Upper lobe of right lung (tissue), 1 donor: Measurements from ENCODE around the gene IBA57. TPM values are rescaled to one million over a fixed set of nuclear protein-coding genes. Genes with fewer than 3 reads are reported as not detected.
A peak's percentile ranks its signal among the peaks of the same experiment; 100 is the strongest.

Source experiments
- ATAC-seq: fragments of 200-7000 bp; cut with Tn5 transposase; one replicate; pipeline ENCODE4 v1.9.1; 2020; ENCODE audit warnings: mild to moderate bottlenecking, moderate library complexity
- DNase-seq: peaks from one replicate; pipeline ENCODE4 v3.0.0-alpha.2; 2020
- H3K27ac ChIP-seq: fragments of 200-600 bp; one replicate; pipeline ENCODE4 v1.8.0; 2022
- H3K27me3 ChIP-seq: fragments of 200-600 bp; one replicate; pipeline ENCODE4 v1.8.0; 2022; ENCODE audit warnings: mild to moderate bottlenecking
- H3K36me3 ChIP-seq: fragments of 200-600 bp; one replicate; pipeline ENCODE4 v1.8.0; 2022
- H3K4me1 ChIP-seq: fragments of 200-600 bp; one replicate; pipeline ENCODE4 v1.8.0; 2022
- H3K4me3 ChIP-seq: fragments of 200-600 bp; one replicate; pipeline ENCODE4 v1.8.0; 2022; ENCODE audit warnings: mild to moderate bottlenecking
- H3K9me3 ChIP-seq: fragments of 200-600 bp; one replicate; pipeline ENCODE4 v1.8.0; 2022
- CTCF ChIP-seq: fragments of 200-600 bp; IDR thresholded peaks from one replicate; pipeline ENCODE4 v1.8.0; 2022; ENCODE audit warnings: antibody characterized with exemption
- intact Hi-C: fragments of 100-400 bp; cut with DNase I; formaldehyde crosslinking; loops from one replicate; pipeline ENCODE4 v1.11.0; 2022
- total RNA-seq: library from RNA; stranded (reverse); fragmentation: NEBNext Ultra II Directional; extraction: Animal tissue kit (Norgen Biotek cat#: 25700); gene quantifications from one replicate; pipeline ENCODE4 v1.2.1, GENCODE V29; 2021
- donor health status: DM: no; HTN: yes; CAD: no; lungs with severe emphysema.

The IBA57 gene
- total RNA-seq, 1 donor from 2014 or later = 13.0 TPM

- intact Hi-C loops = no loop called here
These were observed 12.7 kb upstream of the IBA57 start for GRCh38 chr1:228152918-228153258.

GRCh38 chr1:228154021-228154669 is 11.5 kb upstream of the IBA57 start:
- ATAC-seq = no peak
- H3K36me3 ChIP-seq = no peaks in the 10 kb centered on the region
- intact Hi-C loops = no loop called here
- no peaks in the 10 kb centered on the region for H3K9me3 ChIP-seq
- DNase-seq = no peak
- H3K27ac ChIP-seq = no peak overlapping the region
- peaks cover 28% of the 10 kb centered on the region for H3K4me1 ChIP-seq
- H3K4me3 ChIP-seq = no peak overlapping the region
- no peak for TF ChIP-seq CTCF
- H3K27me3 ChIP-seq = no peaks in the 10 kb centered on the region

More at GRCh38 chr1:228152918-228153258, 12.7 kb upstream of the IBA57 start:
- peaks cover 9% of the 10 kb centered on the region for H3K36me3 ChIP-seq
- no peak for TF ChIP-seq CTCF
- ATAC-seq (no peak), DNase-seq (peak; percentile 35)
- no peak overlapping the region for H3K4me3 ChIP-seq
- no peak overlapping the region for H3K27ac ChIP-seq
- peaks cover 39% of the 10 kb centered on the region for H3K4me1 ChIP-seq
- H3K9me3 ChIP-seq = no peaks in the 10 kb centered on the region
- H3K27me3 ChIP-seq = no peaks in the 10 kb centered on the region

DNA sequence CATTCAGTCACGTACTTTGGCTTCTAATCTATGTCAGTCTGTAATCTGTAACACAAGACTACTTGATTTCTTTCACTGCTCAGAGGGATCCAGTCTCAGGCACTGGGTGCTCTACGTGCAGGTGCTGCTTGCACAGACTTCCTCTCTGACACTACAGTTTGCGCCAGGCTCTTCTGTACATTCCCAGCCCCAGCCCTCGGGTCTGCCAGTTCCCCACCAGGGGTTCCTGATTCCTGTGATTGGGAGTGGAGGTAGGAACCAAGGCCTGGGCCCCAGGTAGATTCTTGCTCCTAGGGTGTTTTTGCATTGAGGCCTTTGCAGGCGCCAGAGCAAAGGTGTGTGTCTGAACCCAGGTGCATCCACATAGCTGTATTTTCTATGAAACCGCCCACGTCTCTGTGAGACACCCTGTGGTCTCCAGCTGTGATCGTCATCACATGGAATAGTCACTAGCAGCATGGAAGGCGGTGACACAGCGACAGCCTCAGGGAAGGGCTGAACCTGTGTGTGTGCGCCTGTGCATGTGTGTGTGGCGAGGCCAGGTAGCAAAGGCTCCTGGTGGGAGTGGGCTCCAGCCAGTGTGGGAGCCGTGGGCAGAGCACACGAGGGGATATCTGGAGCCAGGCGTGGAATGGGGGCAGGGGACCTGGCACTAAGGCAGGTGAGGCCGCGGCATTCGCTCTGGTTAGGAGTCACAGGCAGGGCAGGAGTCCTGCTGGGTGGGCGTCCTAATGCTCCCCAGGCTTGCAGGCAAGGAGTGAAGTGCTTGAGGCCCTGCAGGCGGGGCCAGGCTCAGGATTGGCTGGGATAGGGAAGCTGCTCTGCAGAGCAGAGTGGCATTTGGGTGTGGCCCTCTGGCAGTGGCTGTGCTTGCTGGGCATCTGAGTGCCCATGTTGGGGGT is 10.7 kb upstream of the IBA57 start:
- no peak for TF ChIP-seq CTCF
- H3K36me3 ChIP-seq = no peaks in the 10 kb centered on the region
- intact Hi-C loops = no loop called here
- no peaks in the 10 kb centered on the region for H3K27me3 ChIP-seq
- peak; percentile 39 for ATAC-seq
- peak; percentile 66 for DNase-seq
- H3K4me3 ChIP-seq = no peak overlapping the region
- no peaks in the 10 kb centered on the region for H3K9me3 ChIP-seq
- H3K4me1 ChIP-seq = peaks cover 21% of the 10 kb centered on the region
- no peak overlapping the region for H3K27ac ChIP-seq

DNA sequence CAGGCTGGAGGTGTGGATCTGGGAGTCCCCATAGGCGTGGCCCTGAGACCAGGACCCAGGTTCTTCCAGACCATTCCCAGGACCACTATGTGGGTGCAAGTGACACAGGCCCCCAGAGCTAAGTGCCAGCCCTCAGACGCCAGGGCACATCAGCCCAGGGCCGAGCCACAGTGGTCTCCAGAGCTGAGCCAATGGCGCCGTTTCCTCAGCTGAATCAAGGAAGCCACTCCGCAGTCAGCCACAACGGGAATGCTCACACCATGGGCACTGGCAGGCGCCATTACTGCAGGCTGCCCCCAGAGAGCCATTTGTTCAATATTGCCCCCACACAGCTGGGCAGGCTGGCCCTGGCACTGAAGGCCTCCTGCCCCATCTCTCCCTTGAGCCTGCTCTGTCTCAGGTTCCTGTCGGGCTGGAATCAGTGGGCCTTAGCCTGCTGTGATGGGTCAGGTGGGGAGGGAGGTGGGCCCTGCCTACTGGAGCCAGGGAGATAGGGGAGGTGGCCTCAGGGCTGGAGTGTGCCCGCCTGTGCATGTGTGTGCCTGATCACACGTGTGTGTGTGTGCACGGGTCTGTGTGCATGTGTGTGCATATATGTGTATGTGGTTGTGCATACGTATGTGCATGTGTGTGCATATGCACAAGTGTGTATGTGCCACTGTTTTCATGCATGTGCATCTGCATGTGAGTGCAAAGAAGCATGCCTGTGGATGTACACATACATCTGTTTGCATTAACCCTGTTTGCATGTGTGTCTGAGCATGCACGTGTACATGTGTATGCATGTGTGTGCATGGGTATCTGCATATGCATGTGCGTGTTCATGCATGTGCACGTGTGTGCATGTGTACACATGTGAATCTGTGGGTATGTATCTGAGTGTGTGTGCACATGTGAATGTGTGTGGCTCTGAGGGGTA is 9.7 kb upstream of the IBA57 start:
- no peak overlapping the region for H3K4me3 ChIP-seq
- intact Hi-C loops = no loop called here
- ATAC-seq = no peak
- peak; percentile 55 for DNase-seq
- no peak for TF ChIP-seq CTCF
- no peaks in the 10 kb centered on the region for H3K9me3 ChIP-seq
- no peak overlapping the region for H3K27ac ChIP-seq
- no peaks in the 10 kb centered on the region for H3K27me3 ChIP-seq
- no peaks in the 10 kb centered on the region for H3K36me3 ChIP-seq
- peaks cover 13% of the 10 kb centered on the region for H3K4me1 ChIP-seq

DNA sequence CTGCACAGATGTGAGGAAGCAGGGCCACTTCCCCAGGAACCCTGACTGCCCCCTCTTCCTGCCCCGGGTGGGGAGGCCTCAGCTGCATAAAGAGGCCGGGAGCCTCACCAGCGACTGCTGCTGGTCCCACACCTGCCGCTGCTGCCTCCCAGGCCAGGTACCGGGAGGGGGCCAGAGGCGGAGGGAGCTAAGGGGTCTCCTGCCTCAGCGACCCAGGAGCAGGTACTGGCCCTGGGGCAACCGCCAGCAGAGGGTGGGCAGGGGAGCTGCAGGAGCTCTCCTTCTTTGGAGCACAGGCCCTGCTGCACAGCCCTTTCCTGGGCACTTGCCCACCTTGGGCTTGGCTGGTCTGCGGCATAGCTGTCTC is 9.1 kb upstream of the IBA57 start:
- Histone ChIP-seq H3K4me3 (no peak overlapping the region), H3K27me3 (no peaks in the 10 kb centered on the region), H3K9me3 (no peaks in the 10 kb centered on the region), H3K4me1 (peaks cover 6% of the 10 kb centered on the region), H3K27ac (no peak overlapping the region), H3K36me3 (no peaks in the 10 kb centered on the region)
- intact Hi-C loops = no loop called here
- TF ChIP-seq CTCF = no peak
- DNase-seq (peak; percentile 54), ATAC-seq (no peak)
